GM12878 (cell line): ENCODE results near the gene FBXL19. TPM values are rescaled to one million over a fixed set of nuclear protein-coding genes. Genes with fewer than 3 reads are reported as not detected.

Experiments
- ATAC-seq: fragments of 200-7000 bp; cut with Tn5 transposase; 3 replicates; pipeline ENCODE4 v1.9.1; 2020; ENCODE audit warnings: mild to moderate bottlenecking, moderate library complexity
- BruUV-seq: library from RNA; stranded (reverse); fragments of 400-500 nt; replicated peaks from 2 replicates; lab custom pipeline; 2021; lab: Mats Ljungman, UMichigan
- CTCF ChIA-PET: fragments of 300-600 bp; sonication (Branson Sonifier 250); formaldehyde crosslinking; extraction: SDS; loops from one replicate; lab custom pipeline; 2021; ENCODE audit warnings: inconsistent platforms; lab: Yijun Ruan, JAX
- POLR2A ChIA-PET: fragments of 350-600 bp; formaldehyde crosslinking; extraction: SDS; loops from one replicate; lab custom pipeline; 2021; ENCODE audit warnings: inconsistent platforms; lab: Charles Lee
- RAD21 ChIA-PET: fragments of 300-600 bp; sonication (Branson Sonifier 250); formaldehyde crosslinking; loops from one replicate; lab custom pipeline; 2023; ENCODE audit warnings: antibody characterized with exemption; ENCODE audit not compliant: unreplicated experiment; lab: Charles Lee
- SMC1A ChIA-PET: fragments of 300-600 bp; sonication (Branson Sonifier 250); formaldehyde crosslinking; loops from one replicate; lab custom pipeline; 2023; ENCODE audit not compliant: unreplicated experiment, uncharacterized antibody; lab: Charles Lee
- DNase-seq: peaks from one replicate; pipeline ENCODE4 v3.0.0-alpha.2; 2011; ENCODE audit warnings: low read depth, low spot score
- FAIRE-seq: peaks from 3 replicates; lab custom pipeline; 2011; peaks lifted over from hg19 to GRCh38; lab: Jason Lieb, UNC
- H2AFZ ChIP-seq: 2 replicates; pipeline ENCODE4 v1.6.0; 2011; ENCODE audit warnings: low read depth, low read length, control low read depth; ENCODE audit not compliant: control insufficient read depth
- H3K27ac ChIP-seq: 2 replicates; pipeline ENCODE4 v1.5.1; 2011; ENCODE audit warnings: control low read depth; ENCODE audit not compliant: control insufficient read depth, insufficient read depth
- H3K27me3 ChIP-seq, 2 experiments: replicated peaks in 1 of 2; 2 replicates each; pipeline versions ENCODE4 v1.6.0 to v1.6.1; 2011; ENCODE audit warnings: low read length in 1 of 2; ENCODE audit not compliant: control insufficient read depth in 2 of 2, insufficient read depth in 2 of 2
- H3K36me3 ChIP-seq, 2 experiments: 2 replicates each; pipeline ENCODE4 v1.5.1; 2011; ENCODE audit warnings: low read length in 1 of 2; ENCODE audit not compliant: control insufficient read depth in 2 of 2, insufficient read depth in 2 of 2
- H3K4me1 ChIP-seq: 2 replicates; pipeline ENCODE4 v1.6.1; 2011; ENCODE audit warnings: mild to moderate bottlenecking, low read length, moderate library complexity, mixed read lengths; ENCODE audit not compliant: control insufficient read depth, insufficient read depth
- H3K4me2 ChIP-seq: 2 replicates; pipeline ENCODE4 v1.6.0; 2011; ENCODE audit warnings: control low read depth; ENCODE audit not compliant: control insufficient read depth, insufficient read depth
- H3K4me3 ChIP-seq: fragments of 200-600 bp; sonication (generic); 2 replicates; pipeline ENCODE4 v1.5.1; 2016
- H3K79me2 ChIP-seq: 2 replicates; pipeline ENCODE4 v1.6.0; 2011; ENCODE audit warnings: low read length; ENCODE audit not compliant: control insufficient read depth, insufficient read depth
- H3K9ac ChIP-seq: 2 replicates; pipeline ENCODE4 v1.8.0; 2011; ENCODE audit warnings: low read length, control low read depth, mixed read lengths; ENCODE audit not compliant: control insufficient read depth, insufficient read depth
- H3K9me3 ChIP-seq: replicated peaks from 3 replicates; pipeline ENCODE4 v1.5.1; 2011; ENCODE audit warnings: mild to moderate bottlenecking, low read length; ENCODE audit not compliant: control insufficient read depth, insufficient read depth
- H4K20me1 ChIP-seq: 2 replicates; pipeline ENCODE4 v1.6.0; 2011; ENCODE audit not compliant: control insufficient read depth, insufficient read depth
- ETV6 ChIP-seq, 2 experiments: fragments of 450-650 bp in 1 of 2; IDR thresholded peaks in 1 of 2; conservative IDR thresholded peaks in 1 of 2; 2 replicates each; pipeline ENCODE4 v1.6.1; 2014; ENCODE audit warnings: antibody characterized with exemption in 1 of 2, borderline replicate concordance in 1 of 2, low read depth in 1 of 2, mild to moderate bottlenecking in 1 of 2, moderate library complexity in 1 of 2
- GABPA ChIP-seq: IDR thresholded peaks from 2 replicates; pipeline ENCODE4 v1.6.1; 2014; ENCODE audit warnings: antibody characterized with exemption, low read depth, mild to moderate bottlenecking, inconsistent platforms
- HDAC2 ChIP-seq: fragments of 200-600 bp; sonication (generic); IDR thresholded peaks from 2 replicates; pipeline ENCODE4 v1.6.1; 2017
- POLR2AphosphoS5 ChIP-seq: IDR thresholded peaks from 2 replicates; pipeline ENCODE4 v1.6.1; 2011; ENCODE audit warnings: mild to moderate bottlenecking, low read length, inconsistent platforms
- SMC3 ChIP-seq: IDR thresholded peaks from 2 replicates; pipeline ENCODE4 v1.6.1; 2011; ENCODE audit warnings: low read length, improper control_type of control experiment, borderline replicate concordance
- WGBS: methylation state at CpG from one replicate; pipeline ENCODE4 v1.1.6; 2016; ENCODE audit warnings: low lambda C conversion rate; ENCODE audit not compliant: insufficient replicate concordance, insufficient coverage; ENCODE audit errors: missing lambda C conversion rate; 5-methylcytosine and 5-hydroxymethylcytosine counted together
- in situ Hi-C: fragments of 300-500 bp; cut with MboI; formaldehyde crosslinking; loops from 9 replicates; pipeline ENCODE4 v1.14.3; 2018; ENCODE audit warnings: mixed read lengths
- intact Hi-C: fragments of 100-400 bp; cut with micrococcal nuclease; formaldehyde crosslinking; loops from one replicate; pipeline ENCODE4 v1.14.2; 2022; ENCODE audit not compliant: unreplicated experiment
- polyA plus RNA-seq, 11 experiments: library from polyadenylated mRNA; depleted of rRNA in 4 of 11; unstranded in 6 of 11; stranded (reverse) in 5 of 11; fragments of >200 nt; fragmentation: Nextera tagmentation in 4 of 11; fragmentation: Illumina TruSeq in 1 of 11; extraction: Ambion mirVana in 4 of 11; extraction: Trizol in 1 of 11; gene quantifications; 1 replicate in 1 of 11; 2 replicates in 10 of 11; pipeline versions ENCODE4 v1.2.1 to v1.2.3, GENCODE V29; 2011 to 2016; ENCODE audit warnings: inconsistent platforms in 2 of 11, missing spikeins in 2 of 11, low read depth in 1 of 11
- total RNA-seq, 4 experiments: library from RNA; depleted of rRNA in 3 of 4; stranded (reverse); fragments of >200 nt in 3 of 4; fragmentation: Illumina TruSeq in 1 of 4; extraction: Trizol in 1 of 4; gene quantifications; 2 replicates each; pipeline versions ENCODE4 v1.2.1 to v1.2.3, GENCODE V29; 2013 to 2021
- TF ChIP-seq, protein P1 (sequence below): fragments of 450-650 bp; IDR thresholded peaks from 2 replicates; pipeline ENCODE4 v1.6.1; 2017; ENCODE audit warnings: low read depth, mild to moderate bottlenecking, moderate library complexity

FBXL19 gene
- total and polyA plus RNA-seq, 10 of the 15 experiments (the other 5 are each of a cell fraction or from before 2014, with no cell fraction given), result 0.02 to 32.1 (median 6.8) TPM; not detected in 1

DNA sequence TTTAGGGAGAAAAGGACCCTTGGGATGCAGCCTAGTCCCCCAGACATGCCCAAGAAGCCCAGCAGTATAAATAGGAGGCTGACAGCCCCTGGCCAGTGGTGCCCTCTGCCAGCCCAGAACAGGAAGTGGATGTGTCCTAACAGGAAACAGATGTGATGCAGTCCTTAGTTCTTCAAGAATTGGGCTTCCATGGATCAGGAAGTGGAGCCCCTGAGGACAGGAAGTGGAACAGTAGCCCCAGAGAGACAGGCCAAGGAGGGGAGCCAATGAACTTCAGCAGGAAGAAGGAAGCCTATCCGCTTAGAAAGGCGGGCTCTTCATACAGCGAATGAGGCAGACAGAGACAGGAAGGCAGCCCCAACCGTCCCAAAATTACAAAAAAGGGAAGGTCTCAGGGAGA lies 19.8 kb upstream of the FBXL19 start:
- intact Hi-C loops, result no loop called here
- peak overlapping the region; percentile 39 for H3K27ac ChIP-seq
- no peak for FAIRE-seq
- TF ChIP-seq HDAC2 (no peak), GABPA (0 out of 2 replicates have a peak, but pooled peaks have one; percentile 44), SMC3 (no peak), ETV6 (conservative IDR thresholded peaks at IDR 0.05 in 1 of 2, IDR thresholded peaks at IDR 0.05 in 1 of 2; ENCODE audit: borderline replicate concordance in 1 of 2, low read depth in 1 of 2) (0 out of 4 replicates have a peak, but pooled peaks of 1 of the 2 experiments have one; percentile 20), POLR2AphosphoS5 (no peak)
- TF ChIP-seq, protein P1, sequence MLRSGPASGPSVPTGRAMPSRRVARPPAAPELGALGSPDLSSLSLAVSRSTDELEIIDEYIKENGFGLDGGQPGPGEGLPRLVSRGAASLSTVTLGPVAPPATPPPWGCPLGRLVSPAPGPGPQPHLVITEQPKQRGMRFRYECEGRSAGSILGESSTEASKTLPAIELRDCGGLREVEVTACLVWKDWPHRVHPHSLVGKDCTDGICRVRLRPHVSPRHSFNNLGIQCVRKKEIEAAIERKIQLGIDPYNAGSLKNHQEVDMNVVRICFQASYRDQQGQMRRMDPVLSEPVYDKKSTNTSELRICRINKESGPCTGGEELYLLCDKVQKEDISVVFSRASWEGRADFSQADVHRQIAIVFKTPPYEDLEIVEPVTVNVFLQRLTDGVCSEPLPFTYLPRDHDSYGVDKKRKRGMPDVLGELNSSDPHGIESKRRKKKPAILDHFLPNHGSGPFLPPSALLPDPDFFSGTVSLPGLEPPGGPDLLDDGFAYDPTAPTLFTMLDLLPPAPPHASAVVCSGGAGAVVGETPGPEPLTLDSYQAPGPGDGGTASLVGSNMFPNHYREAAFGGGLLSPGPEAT, result no peak
- TF ChIP-seq, all 136 proteins: peak for 2
- ChIA-PET POLR2A (interaction anchor here (2.7 kb wide), 1 partner anchor 59 kb away, joined by 13 read pairs; no protein-coding TSS in a partner anchor), RAD21 (interaction anchor here (4.0 kb wide), 1 partner anchor 59 kb away, joined by 88 read pairs; no protein-coding TSS in a partner anchor), SMC1A (interaction anchor here (1.3 to 8.8 kb wide), 2 partner anchors 14 to 59 kb away, joined by 3 to 146 read pairs; no protein-coding TSS in a partner anchor), CTCF (interaction anchor here (1.0 to 7.5 kb wide), 4 partner anchors 11 to 89 kb away, joined by 4 to 174 read pairs (median 12); no protein-coding TSS in a partner anchor)
- no peaks in the 10 kb centered on the region; the same call in 1 of the 2 replicates for H4K20me1 ChIP-seq
- no peak overlapping the region for H3K4me2 ChIP-seq
- ATAC-seq (no peak), DNase-seq (no peak)
- H2AFZ ChIP-seq, result peak overlapping the region; percentile 91
- H3K4me1 ChIP-seq, result peaks cover 24% of the 10 kb centered on the region
- no peaks in the 10 kb centered on the region for H3K79me2 ChIP-seq
- no peaks in the 10 kb centered on the region for H3K36me3 ChIP-seq
- H3K27me3 ChIP-seq, result no peaks in the 10 kb centered on the region
- in situ Hi-C loops, result no loop called here
- no peak overlapping the region for H3K4me3 ChIP-seq
- no peak overlapping the region for H3K9ac ChIP-seq
- no TSS peak for BruUV-seq
- peaks cover 2% of the 10 kb centered on the region; the same call in 2 of the 3 replicates for H3K9me3 ChIP-seq
- 77% methylated on average over 3 of the region's 4 CpGs for WGBS
